Skin epidermis (tissue), 12 donors: ENCODE data around the gene NFATC2.

Experiments
- H3K27ac ChIP-seq, 21 experiments: fragments of 200-600 bp; sonication (generic) in 11 of 21; one replicate each; pipeline ENCODE4 v1.5.0; 2020; ENCODE audit warnings: mild to moderate bottlenecking in 3 of 21, inconsistent platforms in 2 of 21, moderate library complexity in 2 of 21
- H3K4me3 ChIP-seq, 7 experiments: fragments of 200-600 bp; sonication (generic) in 2 of 7; one replicate each; pipeline ENCODE4 v1.5.0; 2020; ENCODE audit warnings: inconsistent platforms in 2 of 7, mild to moderate bottlenecking in 2 of 7, moderate library complexity in 1 of 7

Gene NFATC2

GRCh38 chr20:51339721-51340450 lies 202.6 kb downstream of the NFATC2 start:
- Histone ChIP-seq H3K4me3 (no peak overlapping the region), H3K27ac (peak overlapping the region in 2 of 21 experiments; percentile 7 to 26)

- H3K4me3 ChIP-seq, result no peak overlapping the region
- peak overlapping the region in 3 of 21 experiments; percentile 7 to 34 (median 26) for H3K27ac ChIP-seq
Observed at GRCh38 chr20:51338692-51339440, 203.7 kb downstream of the NFATC2 start.

- Histone ChIP-seq H3K4me3 (no peak overlapping the region), H3K27ac (peak overlapping the region in 1 of 21 experiments; percentile 23)
Observed at GRCh38 chr20:51337126-51337805, 205.3 kb downstream of the NFATC2 start.
